ENCODE data around the gene TRIM33.

TRIM33 gene

GRCh38 chr1:114511032-114511785 lies at the start of gene TRIM33:
Gene TRIM33 (minus strand): TSS chr1:114511203. CDS start chr1:114511076, 127 bp downstream.
- peak within 1 kb of the TSS; percentile 97 for H3K4me3 ChIP-seq (ENCODE audit: low read depth, low read length)

GRCh38 chr1:114559356-114559755 lies 48.4 kb upstream of the TRIM33 start:
- TF ChIP-seq, protein P1, sequence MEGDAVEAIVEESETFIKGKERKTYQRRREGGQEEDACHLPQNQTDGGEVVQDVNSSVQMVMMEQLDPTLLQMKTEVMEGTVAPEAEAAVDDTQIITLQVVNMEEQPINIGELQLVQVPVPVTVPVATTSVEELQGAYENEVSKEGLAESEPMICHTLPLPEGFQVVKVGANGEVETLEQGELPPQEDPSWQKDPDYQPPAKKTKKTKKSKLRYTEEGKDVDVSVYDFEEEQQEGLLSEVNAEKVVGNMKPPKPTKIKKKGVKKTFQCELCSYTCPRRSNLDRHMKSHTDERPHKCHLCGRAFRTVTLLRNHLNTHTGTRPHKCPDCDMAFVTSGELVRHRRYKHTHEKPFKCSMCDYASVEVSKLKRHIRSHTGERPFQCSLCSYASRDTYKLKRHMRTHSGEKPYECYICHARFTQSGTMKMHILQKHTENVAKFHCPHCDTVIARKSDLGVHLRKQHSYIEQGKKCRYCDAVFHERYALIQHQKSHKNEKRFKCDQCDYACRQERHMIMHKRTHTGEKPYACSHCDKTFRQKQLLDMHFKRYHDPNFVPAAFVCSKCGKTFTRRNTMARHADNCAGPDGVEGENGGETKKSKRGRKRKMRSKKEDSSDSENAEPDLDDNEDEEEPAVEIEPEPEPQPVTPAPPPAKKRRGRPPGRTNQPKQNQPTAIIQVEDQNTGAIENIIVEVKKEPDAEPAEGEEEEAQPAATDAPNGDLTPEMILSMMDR (IDR thresholded peaks at IDR 0.05; ENCODE audit: borderline replicate concordance, insufficient read depth, low read depth, low read length), result no peak
- H3K4me3 ChIP-seq (ENCODE audit: low read depth, low read length), result no peak overlapping the region

More at GRCh38 chr1:114511032-114511785, at the start of gene TRIM33:
- TF ChIP-seq, protein P1 (IDR thresholded peaks at IDR 0.05; ENCODE audit: borderline replicate concordance, insufficient read depth, low read depth, low read length), result no peak

- H3K4me3 ChIP-seq (ENCODE audit: low read depth, low read length), result no peak overlapping the region
Observed at GRCh38 chr1:114558544-114558943, 47.5 kb upstream of the TRIM33 start.

DNA sequence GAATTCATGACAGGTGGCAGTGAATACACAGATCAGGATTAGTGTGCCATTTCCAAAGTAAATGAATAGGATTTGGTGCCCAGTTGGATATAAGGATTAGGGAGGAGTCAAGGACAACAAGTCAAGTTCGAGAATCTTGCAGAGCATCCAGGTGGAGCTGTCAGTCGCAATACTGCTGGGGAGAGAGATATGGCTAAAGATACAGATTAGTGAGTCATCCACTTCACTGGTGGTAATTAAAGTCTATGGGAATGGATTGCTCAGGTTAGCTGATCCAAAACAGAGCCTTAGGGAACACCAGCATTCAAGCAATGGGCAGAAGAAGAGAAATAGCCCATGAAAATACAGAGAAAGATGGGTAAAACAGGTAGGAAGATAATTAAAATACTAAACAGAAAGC lies 43.6 kb upstream of the TRIM33 start:
- TF ChIP-seq, protein P1 (IDR thresholded peaks at IDR 0.05; ENCODE audit: borderline replicate concordance, insufficient read depth, low read depth, low read length), result no peak
- no peak overlapping the region for H3K4me3 ChIP-seq (ENCODE audit: low read depth, low read length)

More at GRCh38 chr1:114558544-114558943, 47.5 kb upstream of the TRIM33 start:
- TF ChIP-seq, protein P1 (IDR thresholded peaks at IDR 0.05; ENCODE audit: borderline replicate concordance, insufficient read depth, low read depth, low read length), result no peak

- TF ChIP-seq, protein P1 (IDR thresholded peaks at IDR 0.05; ENCODE audit: borderline replicate concordance, insufficient read depth, low read depth, low read length), result no peak
- H3K4me3 ChIP-seq (ENCODE audit: low read depth, low read length), result no peak overlapping the region
Observed at GRCh38 chr1:114552106-114552639, 41.2 kb upstream of the TRIM33 start.

- TF ChIP-seq, protein P1 (IDR thresholded peaks at IDR 0.05; ENCODE audit: borderline replicate concordance, insufficient read depth, low read depth, low read length), result no peak
- H3K4me3 ChIP-seq (ENCODE audit: low read depth, low read length), result no peak overlapping the region
Observed at GRCh38 chr1:114551400-114551799, 40.4 kb upstream of the TRIM33 start.

DNA sequence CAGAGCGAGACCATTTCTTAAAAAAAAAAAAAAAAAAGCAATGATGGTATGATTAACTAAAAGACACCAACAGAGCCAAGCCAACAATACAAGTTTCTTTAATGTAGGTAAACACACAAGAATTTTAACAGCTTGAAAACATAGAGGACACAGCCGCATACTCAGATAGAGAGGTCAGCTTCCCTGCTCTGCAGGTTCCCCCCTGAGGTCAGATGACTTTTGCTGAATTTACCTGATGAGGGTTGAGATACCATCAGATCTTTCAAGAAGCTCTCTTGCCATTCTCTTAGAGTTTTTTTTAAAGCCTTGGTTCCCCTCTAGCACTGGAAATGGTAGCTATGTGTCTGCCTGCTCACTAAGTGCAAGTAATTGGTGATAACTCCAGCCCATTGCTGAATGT lies 39.3 kb upstream of the TRIM33 start:
- TF ChIP-seq, protein P1 (IDR thresholded peaks at IDR 0.05; ENCODE audit: borderline replicate concordance, insufficient read depth, low read depth, low read length), result no peak
- no peak overlapping the region for H3K4me3 ChIP-seq (ENCODE audit: low read depth, low read length)
